Liver (tissue), 9 donors: ENCODE data around the gene ADGRG1. TPM values are rescaled to one million over a fixed set of nuclear protein-coding genes. Genes with fewer than 3 reads are reported as not detected.

Experiments
- DNase-seq: peaks from one replicate; pipeline ENCODE4 v3.0.0-alpha.2; 2017; ENCODE audit warnings: low spot score
- H3K27ac ChIP-seq, 2 donors: one replicate each; pipeline ENCODE4 v1.7.0; 2013; ENCODE audit warnings: inconsistent platforms in 2 of 2, low read length in 2 of 2, control low read depth in 1 of 2, low read depth in 1 of 2, mild to moderate bottlenecking in 1 of 2
- H3K27me3 ChIP-seq, 4 donors: one replicate each; pipeline versions ENCODE4 v1.6.1 to v1.7.0; 2013; ENCODE audit warnings: low read length in 3 of 4, inconsistent platforms in 1 of 4, mild to moderate bottlenecking in 1 of 4, moderate library complexity in 1 of 4; ENCODE audit not compliant: control insufficient read depth in 4 of 4, insufficient read depth in 4 of 4
- H3K36me3 ChIP-seq, 4 donors: one replicate each; pipeline versions ENCODE4 v1.6.1 to v1.7.0; 2013; ENCODE audit warnings: low read length in 3 of 4, mild to moderate bottlenecking in 3 of 4, low read depth in 1 of 4, moderate library complexity in 1 of 4; ENCODE audit not compliant: control insufficient read depth in 4 of 4, insufficient read depth in 3 of 4
- H3K4me1 ChIP-seq, 4 donors: one replicate each; pipeline versions ENCODE4 v1.6.1 to v1.7.0; 2013; ENCODE audit warnings: low read length in 3 of 4, mild to moderate bottlenecking in 3 of 4, moderate library complexity in 1 of 4; ENCODE audit not compliant: control insufficient read depth in 4 of 4, insufficient read depth in 4 of 4
- H3K4me3 ChIP-seq, 3 donors: one replicate each; pipeline versions ENCODE4 v1.6.1 to v1.7.0; 2013; ENCODE audit warnings: low read length in 3 of 3, control low read depth in 1 of 3, low read depth in 1 of 3, mild to moderate bottlenecking in 1 of 3
- H3K9ac ChIP-seq, 2 donors: one replicate each; pipeline ENCODE4 v1.7.0; 2013; ENCODE audit warnings: low read length in 2 of 2, mild to moderate bottlenecking in 2 of 2, moderate library complexity in 2 of 2, control low read depth in 1 of 2, low read depth in 1 of 2
- H3K9me3 ChIP-seq, 4 donors: one replicate each; pipeline versions ENCODE4 v1.6.1 to v1.7.0; 2013; ENCODE audit warnings: low read length in 3 of 4; ENCODE audit not compliant: control insufficient read depth in 4 of 4
- ATF3 ChIP-seq: IDR thresholded peaks from 2 replicates; pipeline ENCODE4 v1.6.1; 2016; ENCODE audit warnings: antibody characterized with exemption
- CTCF ChIP-seq: fragments of 150-350 bp; IDR thresholded peaks from 2 replicates; pipeline ENCODE4 v1.5.1; 2017; ENCODE audit warnings: improper control_type of control experiment, low read depth, low read length; ENCODE audit not compliant: missing input control
- EGR1 ChIP-seq, 2 donors: IDR thresholded peaks; 2 replicates each; pipeline ENCODE4 v1.6.1; 2016 to 2018; ENCODE audit warnings: antibody characterized with exemption in 2 of 2, low read depth in 2 of 2
- FOXA1 ChIP-seq: IDR thresholded peaks from 2 replicates; pipeline ENCODE4 v1.6.1; 2016; ENCODE audit warnings: antibody characterized with exemption
- GABPA ChIP-seq, 2 donors: IDR thresholded peaks in 1 of 2; conservative IDR thresholded peaks in 1 of 2; 2 replicates each; pipeline ENCODE4 v1.6.1; 2016; ENCODE audit warnings: antibody characterized with exemption in 2 of 2, mild to moderate bottlenecking in 1 of 2, moderate library complexity in 1 of 2
- HNF4A ChIP-seq, 2 donors: conservative IDR thresholded peaks; 2 replicates each; pipeline ENCODE4 v1.6.1; 2016; ENCODE audit warnings: antibody characterized with exemption in 2 of 2, mild to moderate bottlenecking in 2 of 2
- HNF4G ChIP-seq: IDR thresholded peaks from 2 replicates; pipeline ENCODE4 v1.6.1; 2016; ENCODE audit warnings: antibody characterized with exemption
- JUND ChIP-seq, 2 donors: IDR thresholded peaks; 2 replicates each; pipeline ENCODE4 v1.6.1; 2016; ENCODE audit warnings: antibody characterized with exemption in 2 of 2
- MAX ChIP-seq: IDR thresholded peaks from 2 replicates; pipeline ENCODE4 v1.6.1; 2016; ENCODE audit warnings: antibody characterized with exemption
- NR2F2 ChIP-seq: IDR thresholded peaks from 2 replicates; pipeline ENCODE4 v1.6.1; 2016; ENCODE audit warnings: antibody characterized with exemption
- RAD21 ChIP-seq, 2 donors: IDR thresholded peaks; 2 replicates each; pipeline ENCODE4 v1.6.1; 2016; ENCODE audit warnings: antibody characterized with exemption in 2 of 2, mild to moderate bottlenecking in 2 of 2
- RXRA ChIP-seq, 2 donors: IDR thresholded peaks; 2 replicates each; pipeline ENCODE4 v1.6.1; 2017 to 2018; ENCODE audit warnings: antibody characterized with exemption in 2 of 2, mild to moderate bottlenecking in 1 of 2
- SP1 ChIP-seq: IDR thresholded peaks from 2 replicates; pipeline ENCODE4 v1.6.1; 2018; ENCODE audit warnings: antibody characterized with exemption, mild to moderate bottlenecking
- TAF1 ChIP-seq: conservative IDR thresholded peaks from 2 replicates; pipeline ENCODE4 v1.6.1; 2016; ENCODE audit warnings: antibody characterized with exemption, mild to moderate bottlenecking
- YY1 ChIP-seq: IDR thresholded peaks from 2 replicates; pipeline ENCODE4 v1.6.1; 2016; ENCODE audit warnings: antibody characterized with exemption, mild to moderate bottlenecking
- WGBS: extraction: QIAGEN DNeasy Blood & Tissue Kit; methylation state at CpG from one replicate; pipeline ENCODE4 v1.1.7; 2013; 5-methylcytosine and 5-hydroxymethylcytosine counted together
- polyA plus RNA-seq, 2 donors: library from polyadenylated mRNA; stranded (reverse) in 1 of 2; unstranded in 1 of 2; fragments of 200-250 nt in 1 of 2; fragments of >200 nt in 1 of 2; fragmentation: Nextera tagmentation in 1 of 2; extraction: Ambion mirVana in 1 of 2; gene quantifications; one replicate each; pipeline versions ENCODE4 v1.2.1 to v1.2.3, GENCODE V29; 2013 to 2015
- total RNA-seq, 2 donors: library from RNA; depleted of rRNA; stranded (reverse); fragments of >200 nt; gene quantifications; one replicate each; pipeline ENCODE4 v1.2.3, GENCODE V29; 2014
- donor health status: healthy.
- donor health status: healthy.
- donor health status: healthy.
- donor health status: healthy.
- donor health status: healthy.

ADGRG1 gene
- total and polyA plus RNA-seq, 4 donors, result 1.7 to 3.3 (median 2.0) TPM

- peaks cover 0 to 11% (median 6%) of the 10 kb centered on the region in 4 donors for H3K4me1 ChIP-seq
- H3K9me3 ChIP-seq, result no peaks in the 10 kb centered on the region
- DNase-seq, result peak; percentile 22
- no peak overlapping the region for H3K9ac ChIP-seq
- peak overlapping the region in 1 of 2 donors; percentile 2 for H3K27ac ChIP-seq
- no peaks in the 10 kb centered on the region for H3K27me3 ChIP-seq
- 77% methylated on average over 2 of the region's 2 CpGs for WGBS
- H3K36me3 ChIP-seq, result no peaks in the 10 kb centered on the region
- H3K4me3 ChIP-seq, result no peak overlapping the region
- TF ChIP-seq RAD21 (IDR thresholded peaks at IDR 0.05) (no peak), EGR1 (IDR thresholded peaks at IDR 0.05; ENCODE audit: low read depth in 2 of 2) (no peak), HNF4A (conservative IDR thresholded peaks at IDR 0.05) (no peak), HNF4G (no peak), JUND (IDR thresholded peaks at IDR 0.05) (no peak), SP1 (no peak), FOXA1 (no peak), RXRA (IDR thresholded peaks at IDR 0.05) (no peak), TAF1 (no peak), ATF3 (no peak), MAX (no peak), YY1 (no peak), NR2F2 (no peak), GABPA (IDR thresholded peaks at IDR 0.05 in 1 of 2, conservative IDR thresholded peaks at IDR 0.05 in 1 of 2) (no peak)
Measured at GRCh38 chr16:57600952-57601580, 27.4 kb upstream of the ADGRG1 start.

GRCh38 chr16:57601801-57602478, 26.5 kb upstream of the ADGRG1 start:
- no peak overlapping the region for H3K4me3 ChIP-seq
- WGBS, result 70% methylated on average over 10 of the region's 10 CpGs
- H3K9me3 ChIP-seq, result no peaks in the 10 kb centered on the region
- H3K27ac ChIP-seq, result no peak overlapping the region
- TF ChIP-seq CTCF, result no peak
- H3K4me1 ChIP-seq, result peaks cover 3 to 19% (median 13%) of the 10 kb centered on the region in 4 donors
- DNase-seq, result peak; percentile 19
- no peak overlapping the region for H3K9ac ChIP-seq
- H3K27me3 ChIP-seq, result no peaks in the 10 kb centered on the region
- no peaks in the 10 kb centered on the region for H3K36me3 ChIP-seq
